ENCODE measurements around the gene ARL10. TPM values are rescaled to one million over a fixed set of nuclear protein-coding genes. Genes with fewer than 3 reads are reported as not detected.
A peak's percentile ranks its signal among the peaks of the same experiment; 100 is the strongest.

Gene ARL10
- total RNA-seq, 1 experiment from 2014 or later: 0.03 TPM

GRCh38 chr5:176360894-176361436 lies 4.3 kb upstream of the ARL10 start:
- DNase-seq (ENCODE audit: low spot score): no peak
- in situ Hi-C loops (cut with HindIII; ENCODE audit: low sequenced_read_pairs): no loop called here

GRCh38 chr5:176361437-176362232 lies 3.7 kb upstream of the ARL10 start, which contains the start of gene KIAA1191:
Gene KIAA1191 (minus strand): TSS chr5:176361764. CDS start chr5:176359508, 2,256 bp downstream.
- in situ Hi-C loops (cut with HindIII; ENCODE audit: low sequenced_read_pairs): no loop called here
- peak; percentile 92 for DNase-seq (ENCODE audit: low spot score)

GRCh38 chr5:176362233-176362490 lies 3.1 kb upstream of the ARL10 start:
- DNase-seq (ENCODE audit: low spot score): no peak

GRCh38 chr5:176364765-176365350 lies 429 bp upstream of the ARL10 start:
- peak; percentile 51 for DNase-seq (ENCODE audit: low spot score)
- in situ Hi-C loops (cut with HindIII; ENCODE audit: low sequenced_read_pairs): no loop called here

More at GRCh38 chr5:176362233-176362490, 3.1 kb upstream of the ARL10 start:
- in situ Hi-C loops (cut with HindIII; ENCODE audit: low sequenced_read_pairs): no loop called here

- DNase-seq (ENCODE audit: low spot score): no peak
- in situ Hi-C loops (cut with HindIII; ENCODE audit: low sequenced_read_pairs): no loop called here
Measured at GRCh38 chr5:176366232-176366894, 1.1 kb downstream of the ARL10 start.

- in situ Hi-C loops (cut with HindIII; ENCODE audit: low sequenced_read_pairs): no loop called here
Measured at GRCh38 chr5:176368726-176369125, 3.4 kb downstream of the ARL10 start.

GRCh38 chr5:176369934-176370711 lies 4.8 kb downstream of the ARL10 start:
- in situ Hi-C loops (cut with HindIII; ENCODE audit: low sequenced_read_pairs): no loop called here
- no peak for DNase-seq (ENCODE audit: low spot score)

More at GRCh38 chr5:176368726-176369125, 3.4 kb downstream of the ARL10 start:
- no peak for DNase-seq (ENCODE audit: low spot score)

- in situ Hi-C loops (cut with HindIII; ENCODE audit: low sequenced_read_pairs): no loop called here
- DNase-seq (ENCODE audit: low spot score): no peak
Measured at GRCh38 chr5:176371621-176372539, 6.6 kb downstream of the ARL10 start.

GRCh38 chr5:176373100-176373818 lies 8.0 kb downstream of the ARL10 start:
- DNase-seq (ENCODE audit: low spot score): no peak
- in situ Hi-C loops (cut with HindIII; ENCODE audit: low sequenced_read_pairs): no loop called here

GRCh38 chr5:176379881-176380280 lies 14.6 kb downstream of the ARL10 start:
- in situ Hi-C loops (cut with HindIII; ENCODE audit: low sequenced_read_pairs): no loop called here
- DNase-seq (ENCODE audit: low spot score): no peak

- in situ Hi-C loops (cut with HindIII; ENCODE audit: low sequenced_read_pairs): no loop called here
- no peak for DNase-seq (ENCODE audit: low spot score)
Measured at GRCh38 chr5:176381423-176381822, 16.1 kb downstream of the ARL10 start.

- in situ Hi-C loops (cut with HindIII; ENCODE audit: low sequenced_read_pairs): no loop called here
- no peak for DNase-seq (ENCODE audit: low spot score)
Measured at GRCh38 chr5:176381979-176382378, 16.7 kb downstream of the ARL10 start.

- no peak for DNase-seq (ENCODE audit: low spot score)
- in situ Hi-C loops (cut with HindIII; ENCODE audit: low sequenced_read_pairs): no loop called here
Measured at GRCh38 chr5:176382721-176383120, 17.4 kb downstream of the ARL10 start.

GRCh38 chr5:176383248-176383905 lies 18.1 kb downstream of the ARL10 start:
- in situ Hi-C loops (cut with HindIII; ENCODE audit: low sequenced_read_pairs): no loop called here
- no peak for DNase-seq (ENCODE audit: low spot score)

GRCh38 chr5:176383961-176384360 lies 18.7 kb downstream of the ARL10 start:
- in situ Hi-C loops (cut with HindIII; ENCODE audit: low sequenced_read_pairs): no loop called here
- no peak for DNase-seq (ENCODE audit: low spot score)

GRCh38 chr5:176384366-176384930 lies 19.2 kb downstream of the ARL10 start:
- DNase-seq (ENCODE audit: low spot score): no peak
- in situ Hi-C loops (cut with HindIII; ENCODE audit: low sequenced_read_pairs): no loop called here

GRCh38 chr5:176384991-176385390 lies 19.7 kb downstream of the ARL10 start:
- no peak for DNase-seq (ENCODE audit: low spot score)
- in situ Hi-C loops (cut with HindIII; ENCODE audit: low sequenced_read_pairs): no loop called here

Measured in G401 (cell line).